GDM1 (cell line): ENCODE measurements around the gene OSBPL10.

Source experiments
- DNase-seq: peaks from one replicate; lab custom pipeline; 2025; lab: John Stamatoyannopoulos, UW

The OSBPL10 gene

GRCh38 chr3:31768479-31769125 is 212.5 kb downstream of the OSBPL10 start:
- peak; percentile 32 for DNase-seq

- no peak for DNase-seq
These were observed 213.1 kb downstream of the OSBPL10 start for GRCh38 chr3:31767920-31768319.

- no peak for DNase-seq
These were observed 214.4 kb downstream of the OSBPL10 start for GRCh38 chr3:31766669-31767068.

GRCh38 chr3:31765871-31766270 is 215.2 kb downstream of the OSBPL10 start:
- no peak for DNase-seq

- DNase-seq, result no peak
These were observed 217.3 kb downstream of the OSBPL10 start for GRCh38 chr3:31763731-31764130.

GRCh38 chr3:31762888-31763351 is 218.1 kb downstream of the OSBPL10 start:
- DNase-seq, result no peak

GRCh38 chr3:31762097-31762764 is 218.8 kb downstream of the OSBPL10 start:
- DNase-seq, result no peak

- DNase-seq, result no peak
These were observed 220.4 kb downstream of the OSBPL10 start for GRCh38 chr3:31760654-31761053.

- no peak for DNase-seq
These were observed 222.6 kb downstream of the OSBPL10 start for GRCh38 chr3:31758322-31758965.

GRCh38 chr3:31755926-31756658 is 225.0 kb downstream of the OSBPL10 start:
- peak; percentile 9 for DNase-seq

GRCh38 chr3:31754575-31755278 is 226.3 kb downstream of the OSBPL10 start:
- no peak for DNase-seq

- DNase-seq, result no peak
These were observed 228.0 kb downstream of the OSBPL10 start for GRCh38 chr3:31753050-31753425.

- no peak for DNase-seq
These were observed 228.6 kb downstream of the OSBPL10 start for GRCh38 chr3:31752305-31753049.

GRCh38 chr3:31750341-31750740 is 230.7 kb downstream of the OSBPL10 start:
- no peak for DNase-seq

- no peak for DNase-seq
These were observed 232.1 kb downstream of the OSBPL10 start for GRCh38 chr3:31748933-31749295.

GRCh38 chr3:31748281-31748932 is 232.7 kb downstream of the OSBPL10 start:
- DNase-seq, result no peak

- no peak for DNase-seq
These were observed 233.3 kb downstream of the OSBPL10 start for GRCh38 chr3:31747785-31748184.

GRCh38 chr3:31744913-31745312 is 236.1 kb downstream of the OSBPL10 start:
- no peak for DNase-seq

- DNase-seq, result no peak
These were observed 237.6 kb downstream of the OSBPL10 start for GRCh38 chr3:31743331-31744089.

GRCh38 chr3:31740397-31740796 is 240.7 kb downstream of the OSBPL10 start:
- no peak for DNase-seq
